Caco-2 (cell line): ENCODE results near the gene TEC. TPM values are rescaled to one million over a fixed set of nuclear protein-coding genes. Genes with fewer than 3 reads are reported as not detected.

Source experiments
- BruUV-seq: library from RNA; stranded (reverse); fragments of 400-500 nt; replicated peaks from 2 replicates; lab custom pipeline; 2021; lab: Mats Ljungman, UMichigan
- CTCF ChIA-PET: fragments of 300-600 bp; sonication (Branson Sonifier 250); formaldehyde crosslinking; loops from one replicate; lab custom pipeline; 2022; ENCODE audit warnings: antibody characterized with exemption; lab: Charles Lee
- POLR2A ChIA-PET: fragments of 300-600 bp; sonication (Branson Sonifier 250); formaldehyde crosslinking; loops from one replicate; lab custom pipeline; 2022; ENCODE audit warnings: antibody characterized with exemption; lab: Charles Lee
- DNase-seq, 2 experiments: peaks; one replicate each; pipeline versions ENCODE4 v3.0.0 to v3.0.0-alpha.2; 2020 to 2022
- H3K27me3 ChIP-seq: replicated peaks from 2 replicates; pipeline ENCODE4 v1.6.0; 2011; ENCODE audit warnings: low read length; ENCODE audit not compliant: control insufficient read depth, insufficient read depth
- H3K36me3 ChIP-seq: 2 replicates; pipeline ENCODE4 v1.5.1; 2011; ENCODE audit warnings: low read length; ENCODE audit not compliant: control insufficient read depth, insufficient read depth
- H3K4me1 ChIP-seq: fragments of 250-450 bp; sonication (Bioruptor Pico); 2 replicates; pipeline ENCODE4 v1.5.1; 2020; ENCODE audit warnings: mild to moderate bottlenecking
- H3K4me3 ChIP-seq: 2 replicates; pipeline ENCODE4 v1.5.1; 2011; ENCODE audit warnings: low read depth, mild to moderate bottlenecking, control low read depth, low read length
- H3K9me3 ChIP-seq: fragments of 250-450 bp; sonication (Bioruptor Pico); 2 replicates; pipeline ENCODE4 v1.5.1; 2020; ENCODE audit warnings: mild to moderate bottlenecking, moderate library complexity
- H3K27ac Mint-ChIP-seq: one replicate; pipeline ENCODE4 v1.8.0; 2022; ENCODE audit warnings: mixed read lengths; ENCODE audit not compliant: unreplicated experiment
- H3K27me3 Mint-ChIP-seq: one replicate; pipeline ENCODE4 v1.8.0; 2022; ENCODE audit warnings: mixed read lengths; ENCODE audit not compliant: insufficient read depth, unreplicated experiment
- H3K36me3 Mint-ChIP-seq: one replicate; pipeline ENCODE4 v1.8.0; 2022; ENCODE audit warnings: mild to moderate bottlenecking, mixed read lengths; ENCODE audit not compliant: insufficient read depth, unreplicated experiment
- H3K4me1 Mint-ChIP-seq: one replicate; pipeline ENCODE4 v1.8.0; 2022; ENCODE audit warnings: low read depth, mixed read lengths; ENCODE audit not compliant: unreplicated experiment
- H3K4me3 Mint-ChIP-seq: one replicate; pipeline ENCODE4 v1.8.0; 2022; ENCODE audit warnings: mild to moderate bottlenecking, moderate library complexity, mixed read lengths; ENCODE audit not compliant: unreplicated experiment
- H3K9me3 Mint-ChIP-seq: one replicate; pipeline ENCODE4 v1.8.0; 2022; ENCODE audit warnings: mixed read lengths; ENCODE audit not compliant: unreplicated experiment
- CTCF ChIP-seq, 2 experiments: fragments of 200-600 bp in 1 of 2; IDR thresholded peaks; 1 replicate in 1 of 2; 2 replicates in 1 of 2; pipeline versions ENCODE4 v1.5.1 to v1.8.0; 2011 to 2022; ENCODE audit warnings: antibody characterized with exemption in 1 of 2, control low read depth in 1 of 2, inconsistent platforms in 1 of 2, low read depth in 1 of 2, low read length in 1 of 2, mild to moderate bottlenecking in 1 of 2, moderate library complexity in 1 of 2; ENCODE audit not compliant: insufficient read depth in 1 of 2, severe bottlenecking in 1 of 2, unreplicated experiment in 1 of 2
- intact Hi-C: fragments of 100-400 bp; cut with micrococcal nuclease; formaldehyde crosslinking; loops from one replicate; pipeline ENCODE4 v1.10.0; 2022; ENCODE audit not compliant: unreplicated experiment
- total RNA-seq: library from RNA; stranded (reverse); gene quantifications from 2 replicates; pipeline ENCODE4 v1.2.3, GENCODE V29; 2022

Gene TEC
- total RNA-seq, 1 experiment from 2014 or later, result 2.0 TPM

DNA sequence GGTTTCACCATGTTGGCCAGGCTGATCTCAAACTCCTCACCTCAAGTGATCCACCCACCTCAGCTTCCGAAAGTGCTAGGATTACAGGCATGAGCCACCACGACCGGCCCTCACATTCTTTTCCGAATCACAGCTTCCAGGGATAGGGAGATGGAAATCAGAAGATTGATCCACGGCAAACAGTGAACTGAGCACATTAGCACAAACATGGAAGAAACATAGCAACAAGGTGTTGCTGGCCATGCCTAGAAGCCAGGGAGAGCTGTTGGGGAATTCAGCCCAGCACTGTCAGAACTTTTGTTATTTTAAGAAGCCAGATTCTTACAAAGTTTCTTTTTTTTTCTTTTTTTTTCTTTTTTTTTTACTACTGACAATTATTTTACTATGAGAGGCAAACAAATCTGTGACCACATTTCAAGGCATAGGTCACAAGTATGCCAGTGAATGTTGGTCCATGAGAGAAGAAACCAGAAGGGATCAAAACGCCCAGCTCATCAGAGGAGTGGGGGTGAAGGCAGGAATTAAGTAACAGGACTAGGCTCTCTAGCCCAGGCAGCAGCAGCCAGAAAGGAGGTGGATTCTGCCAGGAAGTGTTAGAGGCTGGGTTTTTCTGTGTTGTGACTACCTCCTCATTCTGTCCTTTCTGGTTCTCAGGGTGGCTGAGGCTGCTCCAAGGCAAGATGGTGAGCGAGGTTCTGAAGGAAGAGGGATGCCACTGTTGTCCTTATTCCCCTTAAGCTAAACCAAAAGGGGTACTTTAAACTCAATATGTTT, 44.1 kb downstream of the TEC start:
- H3K9me3 ChIP-seq, result no peaks in the 10 kb centered on the region
- H3K27me3 ChIP-seq, result no peaks in the 10 kb centered on the region
- no peak for TF ChIP-seq CTCF (IDR thresholded peaks at IDR 0.05; ENCODE audit: insufficient read depth in 1 of 2, low read depth in 1 of 2, low read length in 1 of 2, severe bottlenecking in 1 of 2, unreplicated experiment in 1 of 2)
- Mint-ChIP-seq H3K36me3 (no peaks in the 10 kb centered on the region), H3K27me3 (no peaks in the 10 kb centered on the region), H3K4me1 (no peaks in the 10 kb centered on the region), H3K27ac (no peak overlapping the region), H3K4me3 (no peak overlapping the region), H3K9me3 (no peaks in the 10 kb centered on the region)
- DNase-seq, result no peak
- POLR2A ChIA-PET, result no interaction called here
- no peaks in the 10 kb centered on the region for H3K36me3 ChIP-seq
- intact Hi-C loops, result no loop called here
- H3K4me3 ChIP-seq, result no peak overlapping the region
- H3K4me1 ChIP-seq, result no peaks in the 10 kb centered on the region
- CTCF ChIA-PET, result no interaction called here
- no TSS peak for BruUV-seq

DNA sequence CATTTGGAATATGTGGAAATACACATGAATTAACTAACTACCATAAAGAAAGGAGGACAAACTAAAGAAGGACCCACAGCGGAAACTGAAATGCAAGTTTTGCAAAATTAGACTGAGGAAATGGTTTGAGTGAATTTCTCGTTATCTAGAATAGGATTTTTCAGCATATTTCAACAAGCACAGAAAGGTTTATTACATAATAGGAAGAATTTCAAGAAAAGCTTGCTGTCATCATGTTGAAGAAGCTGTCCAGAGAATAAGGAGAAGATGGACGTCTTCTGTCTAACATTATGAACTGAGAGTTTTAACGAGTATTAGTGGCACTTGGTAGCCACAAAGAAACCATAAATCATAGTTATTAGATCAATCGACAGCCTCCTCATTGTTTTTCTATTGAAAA, 45.0 kb downstream of the TEC start:
- Mint-ChIP-seq H3K36me3 (no peaks in the 10 kb centered on the region), H3K4me3 (no peak overlapping the region), H3K9me3 (no peaks in the 10 kb centered on the region), H3K27me3 (no peaks in the 10 kb centered on the region), H3K4me1 (no peaks in the 10 kb centered on the region), H3K27ac (no peak overlapping the region)
- ChIA-PET POLR2A (no interaction called here), CTCF (no interaction called here)
- intact Hi-C loops, result no loop called here
- no peaks in the 10 kb centered on the region for H3K36me3 ChIP-seq
- no peaks in the 10 kb centered on the region for H3K4me1 ChIP-seq
- no peak overlapping the region for H3K4me3 ChIP-seq
- TF ChIP-seq CTCF (IDR thresholded peaks at IDR 0.05; ENCODE audit: insufficient read depth in 1 of 2, low read depth in 1 of 2, low read length in 1 of 2, severe bottlenecking in 1 of 2, unreplicated experiment in 1 of 2), result no peak
- DNase-seq, result no peak
- H3K9me3 ChIP-seq, result no peaks in the 10 kb centered on the region
- H3K27me3 ChIP-seq, result no peaks in the 10 kb centered on the region
- BruUV-seq, result no TSS peak

DNA sequence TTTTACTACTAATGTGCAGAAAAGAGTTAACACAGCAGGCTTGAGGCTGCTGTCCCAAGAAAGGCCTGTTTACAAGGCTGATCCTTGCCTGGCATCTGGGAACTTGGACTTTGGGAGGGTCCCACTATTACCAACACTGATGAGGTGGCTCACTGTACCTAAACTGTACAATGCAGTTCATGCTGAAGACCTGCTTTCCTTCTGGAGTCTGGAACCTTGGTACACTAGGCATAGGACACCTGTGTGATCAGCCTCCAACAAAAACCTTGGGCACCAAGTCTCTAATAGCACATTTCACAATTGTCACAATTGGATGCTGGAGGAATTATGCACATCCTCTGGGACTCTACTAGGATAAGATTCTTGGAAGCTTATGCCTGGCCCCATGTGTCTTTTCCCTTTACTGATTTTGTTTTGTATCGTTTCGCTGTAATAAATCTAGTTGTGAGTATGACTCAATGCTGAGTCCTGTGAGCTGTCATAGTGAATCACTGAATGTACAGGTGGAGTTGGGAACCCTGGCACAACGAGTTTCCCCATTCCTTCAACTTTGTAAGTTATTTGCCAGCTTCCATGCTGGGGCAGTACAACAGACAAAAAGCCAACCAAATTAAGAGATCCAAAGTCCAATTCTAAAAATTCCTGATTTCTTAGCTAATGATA, 45.9 kb downstream of the TEC start:
- Mint-ChIP-seq H3K9me3 (no peaks in the 10 kb centered on the region), H3K4me1 (no peaks in the 10 kb centered on the region), H3K4me3 (no peak overlapping the region), H3K27me3 (no peaks in the 10 kb centered on the region), H3K27ac (no peak overlapping the region), H3K36me3 (no peaks in the 10 kb centered on the region)
- H3K36me3 ChIP-seq, result no peaks in the 10 kb centered on the region
- H3K9me3 ChIP-seq, result no peaks in the 10 kb centered on the region
- H3K27me3 ChIP-seq, result no peaks in the 10 kb centered on the region
- BruUV-seq, result no TSS peak
- intact Hi-C loops, result no loop called here
- no peak for DNase-seq
- TF ChIP-seq CTCF (IDR thresholded peaks at IDR 0.05; ENCODE audit: insufficient read depth in 1 of 2, low read depth in 1 of 2, low read length in 1 of 2, severe bottlenecking in 1 of 2, unreplicated experiment in 1 of 2), result no peak
- no peak overlapping the region for H3K4me3 ChIP-seq
- H3K4me1 ChIP-seq, result no peaks in the 10 kb centered on the region
- POLR2A ChIA-PET, result no interaction called here
- CTCF ChIA-PET, result no interaction called here
